Measurements from ENCODE around the gene ZSWIM2.

- no peak for TF ChIP-seq TFCP2L1 (CRISPR knock-in tag; IDR thresholded peaks at IDR 0.05)
- TF ChIP-seq CBX8 (IDR thresholded peaks at IDR 0.05), result no peak
- TF ChIP-seq POLR2A (IDR thresholded peaks at IDR 0.05; ENCODE audit: low read length), result no peak
- no peak for TF ChIP-seq CTCF (IDR thresholded peaks at IDR 0.05)
- TF ChIP-seq RFX5 (IDR thresholded peaks at IDR 0.05), result no peak
- TF ChIP-seq MYC (IDR thresholded peaks at IDR 0.05; ENCODE audit: borderline replicate concordance, low read length), result no peak
- TF ChIP-seq BHLHE40 (IDR thresholded peaks at IDR 0.05; ENCODE audit: low read depth, low read length), result no peak
- no peak for TF ChIP-seq MAX (IDR thresholded peaks at IDR 0.05)
- TF ChIP-seq RAD21 (conservative IDR thresholded peaks at IDR 0.05 in 1 of 2, IDR thresholded peaks at IDR 0.05 in 1 of 2), result no peak
- no peak for TF ChIP-seq HES2 (IDR thresholded peaks at IDR 0.05)
- no peak for TF ChIP-seq EP300 (IDR thresholded peaks at IDR 0.05)
- TF ChIP-seq ESRRA (IDR thresholded peaks at IDR 0.05; ENCODE audit: borderline replicate concordance, low read length), result no peak
- no peak for TF ChIP-seq MAZ (IDR thresholded peaks at IDR 0.05; ENCODE audit: borderline replicate concordance, low read depth, low read length)
Measured at GRCh38 chr2:186892821-186893220, 43.9 kb upstream of the ZSWIM2 start.

Data from A549 (cell line).